Fibroblast of mammary gland (primary cell): ENCODE data around the gene EEA1.

Experiments
- DNase-seq: peaks from one replicate; pipeline ENCODE4 v3.0.0-alpha.2; 2010; ENCODE audit warnings: low read depth
- H3K4me3 ChIP-seq: 2 replicates; pipeline ENCODE4 v1.5.1; 2011; ENCODE audit warnings: low read depth, mild to moderate bottlenecking, low read length, moderate library complexity; ENCODE audit not compliant: control insufficient read depth
- CTCF ChIP-seq: conservative IDR thresholded peaks from 2 replicates; pipeline ENCODE4 v1.5.1; 2011; ENCODE audit warnings: low read depth, low read length, inconsistent platforms; ENCODE audit not compliant: control insufficient read depth, insufficient read depth

Gene EEA1

GRCh38 chr12:92779902-92780301 is 149.2 kb downstream of the EEA1 start:
- peak; percentile 50 for DNase-seq
- no peak for TF ChIP-seq CTCF
- H3K4me3 ChIP-seq: no peak overlapping the region

DNA sequence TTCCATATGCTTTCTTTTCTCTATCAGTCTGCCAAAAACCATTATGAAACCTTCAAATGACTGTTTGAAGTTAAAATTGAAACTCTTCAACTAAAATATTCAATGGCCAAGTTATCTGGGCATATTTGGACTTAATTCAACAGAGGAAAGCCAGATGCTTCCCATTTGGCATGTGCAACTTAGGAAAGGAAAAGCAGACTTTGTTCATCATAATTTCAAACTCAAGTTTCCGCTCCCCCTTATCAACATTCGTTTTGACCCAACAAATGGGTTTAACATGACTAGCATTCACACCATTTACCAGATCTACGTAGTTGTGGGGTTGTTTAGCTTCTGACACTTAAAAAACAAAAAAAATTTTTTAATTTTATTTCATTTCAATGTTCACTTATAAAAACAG is 150.6 kb downstream of the EEA1 start:
- no peak for DNase-seq
- H3K4me3 ChIP-seq: no peak overlapping the region
- no peak for TF ChIP-seq CTCF

- DNase-seq: no peak
- TF ChIP-seq CTCF: no peak
- H3K4me3 ChIP-seq: no peak overlapping the region
Observed at GRCh38 chr12:92775416-92775815, 153.7 kb downstream of the EEA1 start.

- H3K4me3 ChIP-seq: no peak overlapping the region
- no peak for DNase-seq
- TF ChIP-seq CTCF: no peak
Observed at GRCh38 chr12:92771001-92771400, 158.1 kb downstream of the EEA1 start.

DNA sequence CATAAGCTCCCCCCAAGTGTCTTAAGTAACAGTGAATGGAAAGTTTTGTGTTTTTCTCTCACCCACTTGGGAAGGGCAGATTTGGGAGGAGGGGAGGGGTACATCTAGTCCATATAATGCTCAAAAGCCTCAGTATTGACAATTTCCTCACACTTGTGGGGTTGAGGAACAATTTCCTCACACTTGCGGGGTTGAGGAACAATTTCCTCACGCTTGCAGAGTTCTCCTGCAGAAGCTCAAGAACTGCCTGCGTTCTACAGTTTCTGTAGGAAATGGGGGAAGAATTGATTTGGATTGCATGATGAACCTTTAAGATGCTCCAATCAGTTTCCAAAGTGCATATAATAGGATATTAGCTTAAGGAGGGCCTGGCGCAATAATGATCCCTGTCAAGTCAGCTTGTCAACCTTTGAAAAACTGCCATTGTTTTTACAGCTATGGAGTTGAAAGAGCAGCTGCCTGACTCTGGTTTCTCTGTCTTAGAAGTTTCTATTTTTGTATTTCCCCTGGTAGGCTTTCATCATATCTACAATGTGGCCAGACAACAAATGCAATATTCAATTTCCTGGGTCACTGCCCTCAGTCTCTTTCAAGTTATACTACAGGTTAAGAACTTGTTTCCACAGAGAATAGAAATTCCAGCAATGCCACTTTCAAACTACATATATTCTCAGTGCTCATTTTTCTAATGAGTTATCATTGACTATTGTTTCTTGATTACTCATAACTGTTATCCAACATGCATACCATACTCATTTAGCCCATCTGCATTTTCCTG is 159.8 kb downstream of the EEA1 start:
- TF ChIP-seq CTCF: no peak
- H3K4me3 ChIP-seq: no peak overlapping the region
- DNase-seq: no peak

- no peak overlapping the region for H3K4me3 ChIP-seq
- TF ChIP-seq CTCF: no peak
- no peak for DNase-seq
Observed at GRCh38 chr12:92765871-92766270, 163.2 kb downstream of the EEA1 start.

GRCh38 chr12:92764831-92765230 is 164.3 kb downstream of the EEA1 start:
- DNase-seq: peak; percentile 69
- TF ChIP-seq CTCF: no peak
- H3K4me3 ChIP-seq: no peak overlapping the region
